ENCODE results near the gene PLEKHG2.
"Not testable (repeated sequence)": the region's sequence is repeated elsewhere in the genome, so short reads cannot be mapped to it uniquely, and the experiment has no call there.

The PLEKHG2 gene, protein sequence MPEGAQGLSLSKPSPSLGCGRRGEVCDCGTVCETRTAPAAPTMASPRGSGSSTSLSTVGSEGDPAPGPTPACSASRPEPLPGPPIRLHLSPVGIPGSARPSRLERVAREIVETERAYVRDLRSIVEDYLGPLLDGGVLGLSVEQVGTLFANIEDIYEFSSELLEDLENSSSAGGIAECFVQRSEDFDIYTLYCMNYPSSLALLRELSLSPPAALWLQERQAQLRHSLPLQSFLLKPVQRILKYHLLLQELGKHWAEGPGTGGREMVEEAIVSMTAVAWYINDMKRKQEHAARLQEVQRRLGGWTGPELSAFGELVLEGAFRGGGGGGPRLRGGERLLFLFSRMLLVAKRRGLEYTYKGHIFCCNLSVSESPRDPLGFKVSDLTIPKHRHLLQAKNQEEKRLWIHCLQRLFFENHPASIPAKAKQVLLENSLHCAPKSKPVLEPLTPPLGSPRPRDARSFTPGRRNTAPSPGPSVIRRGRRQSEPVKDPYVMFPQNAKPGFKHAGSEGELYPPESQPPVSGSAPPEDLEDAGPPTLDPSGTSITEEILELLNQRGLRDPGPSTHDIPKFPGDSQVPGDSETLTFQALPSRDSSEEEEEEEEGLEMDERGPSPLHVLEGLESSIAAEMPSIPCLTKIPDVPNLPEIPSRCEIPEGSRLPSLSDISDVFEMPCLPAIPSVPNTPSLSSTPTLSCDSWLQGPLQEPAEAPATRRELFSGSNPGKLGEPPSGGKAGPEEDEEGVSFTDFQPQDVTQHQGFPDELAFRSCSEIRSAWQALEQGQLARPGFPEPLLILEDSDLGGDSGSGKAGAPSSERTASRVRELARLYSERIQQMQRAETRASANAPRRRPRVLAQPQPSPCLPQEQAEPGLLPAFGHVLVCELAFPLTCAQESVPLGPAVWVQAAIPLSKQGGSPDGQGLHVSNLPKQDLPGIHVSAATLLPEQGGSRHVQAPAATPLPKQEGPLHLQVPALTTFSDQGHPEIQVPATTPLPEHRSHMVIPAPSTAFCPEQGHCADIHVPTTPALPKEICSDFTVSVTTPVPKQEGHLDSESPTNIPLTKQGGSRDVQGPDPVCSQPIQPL (N-terminal part only)

DNA sequence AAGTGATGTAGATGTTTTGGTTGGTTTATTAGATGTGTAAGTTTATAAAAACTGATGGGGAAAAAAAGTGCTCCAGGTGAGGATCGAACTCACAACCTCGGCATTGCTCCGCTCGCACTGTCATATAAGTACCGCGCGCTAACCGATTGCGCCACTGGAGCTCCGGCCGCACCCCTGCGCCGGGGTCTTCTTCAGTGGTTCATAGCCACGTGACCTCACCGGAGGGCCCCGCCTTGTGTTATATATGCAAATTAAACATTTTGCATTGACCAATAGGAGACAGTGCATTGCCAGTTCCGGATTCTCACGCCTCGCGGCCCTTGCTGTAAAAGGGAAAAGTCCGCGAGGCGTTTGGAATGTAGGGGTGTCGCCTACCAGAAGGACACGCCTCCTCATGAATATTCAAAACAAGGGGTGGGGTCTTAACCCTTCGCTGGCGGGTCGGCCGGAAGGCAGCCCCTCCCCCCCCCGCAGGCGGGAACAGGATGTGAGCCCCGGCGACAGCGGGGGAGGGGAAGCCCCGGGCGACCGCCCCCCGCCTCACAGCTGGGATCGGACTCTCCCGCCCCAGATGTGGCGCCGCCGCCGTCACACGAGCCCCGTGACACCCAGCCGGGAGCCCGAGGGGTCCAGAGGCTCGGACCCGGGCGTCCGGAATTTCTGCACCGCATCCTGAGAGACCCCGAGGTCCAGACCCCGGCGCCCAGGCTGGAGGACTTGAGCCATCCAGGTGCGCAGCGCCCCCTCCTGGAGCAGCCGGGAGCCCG is at the start of gene PLEKHG2:
Gene PLEKHG2 (plus strand): TSS at position 570 of the 767 bp plus-strand sequence. CDS start 1,418 bp downstream, outside the sequence.
- peak; percentile 96 to 97 for DNase-seq (ENCODE audit: low read depth in 2 of 2)

DNA sequence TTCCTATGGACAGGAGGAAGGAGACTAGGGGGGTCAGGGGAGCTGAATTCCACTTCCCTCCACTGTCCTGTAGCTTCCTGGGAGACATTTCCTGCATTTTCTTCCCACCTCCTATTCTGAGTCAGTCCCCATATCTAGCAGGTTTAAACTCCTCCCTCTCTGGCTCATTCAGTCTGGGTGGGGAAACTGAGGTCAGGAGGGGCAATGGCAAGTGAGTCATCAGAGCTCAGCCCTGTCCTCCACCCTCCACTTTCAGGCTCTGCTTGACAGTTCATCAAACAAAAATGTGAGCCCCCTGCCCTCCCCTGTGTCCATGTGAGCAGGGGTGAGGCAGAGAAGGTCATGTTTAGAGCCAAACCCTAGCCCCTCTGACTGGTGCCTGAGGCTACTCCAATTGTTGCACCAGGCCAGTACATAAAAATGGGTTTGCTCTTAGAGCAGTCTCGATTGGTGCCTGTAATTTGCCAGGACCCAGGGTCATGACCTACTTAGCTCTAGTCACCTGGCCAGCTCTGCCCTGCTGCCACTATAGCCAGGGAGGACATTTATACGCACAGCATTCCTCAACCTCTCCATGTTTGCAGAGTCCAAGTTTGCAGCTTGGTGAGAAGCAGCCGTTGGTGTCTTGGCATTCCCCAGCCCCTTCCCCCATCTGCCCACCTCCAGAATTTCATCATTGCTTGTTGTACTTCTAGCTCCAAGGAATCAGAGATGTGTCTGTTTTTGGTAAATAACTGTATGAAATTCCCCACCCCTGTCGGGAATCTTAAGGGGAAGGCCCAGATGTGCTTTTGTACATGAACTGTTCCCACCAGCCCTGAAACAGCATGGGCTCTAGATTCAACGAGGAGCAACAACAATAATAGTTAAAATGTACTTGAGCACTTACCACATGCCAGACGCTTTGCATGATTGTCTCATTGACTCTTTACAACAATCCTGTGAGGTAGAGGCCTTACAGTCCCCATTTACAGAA is 49.5 kb upstream of the PLEKHG2 start:
- no peak for DNase-seq (ENCODE audit: low read depth in 2 of 2)

DNA sequence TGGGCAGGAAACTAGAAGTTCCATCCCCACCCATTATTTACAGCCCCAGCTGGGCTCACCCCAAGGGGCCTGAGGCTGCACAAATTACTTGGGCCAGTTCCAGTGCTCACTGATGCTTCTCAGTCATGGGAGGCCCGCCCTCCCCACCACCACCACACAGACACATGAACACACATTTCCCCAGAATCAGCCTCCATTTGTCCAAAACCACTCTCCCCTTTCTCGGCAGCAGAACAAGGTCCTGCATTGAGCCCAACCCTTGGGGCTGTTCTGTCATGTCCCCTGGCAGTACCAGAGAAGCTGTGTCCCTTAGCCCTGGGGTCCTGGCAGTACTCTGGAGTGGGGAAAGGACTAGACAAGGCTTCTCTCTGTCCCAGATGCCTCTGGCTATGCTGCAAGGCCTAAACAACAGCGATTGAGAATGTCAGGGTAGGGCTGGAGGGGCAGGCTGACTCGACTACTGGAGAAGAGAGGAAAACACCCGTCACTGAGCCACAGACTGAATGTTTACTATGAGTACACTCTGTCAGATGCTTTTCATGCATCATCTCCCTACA is 48.5 kb upstream of the PLEKHG2 start:
- no peak for DNase-seq (ENCODE audit: low read depth in 2 of 2)

DNA sequence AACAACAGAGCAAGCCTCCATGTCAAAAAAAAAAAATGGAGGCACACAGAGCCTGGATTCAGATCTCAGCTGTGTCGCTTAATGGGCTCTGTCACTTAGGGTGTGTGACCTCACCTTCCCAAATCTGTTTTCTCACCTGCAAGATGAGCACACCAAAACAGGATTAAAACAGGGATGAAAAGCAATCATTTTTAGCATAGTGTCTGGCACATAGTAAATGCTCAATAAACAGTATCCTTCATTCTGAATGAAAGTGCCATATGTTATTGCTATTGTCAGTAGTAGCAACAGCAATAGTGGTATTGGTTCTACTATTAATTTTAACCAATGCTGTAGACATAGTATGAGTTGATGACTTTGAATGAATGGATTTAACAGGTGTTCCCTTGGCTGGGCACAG is 46.9 kb upstream of the PLEKHG2 start:
- DNase-seq (ENCODE audit: low read depth in 2 of 2) = no peak

DNA sequence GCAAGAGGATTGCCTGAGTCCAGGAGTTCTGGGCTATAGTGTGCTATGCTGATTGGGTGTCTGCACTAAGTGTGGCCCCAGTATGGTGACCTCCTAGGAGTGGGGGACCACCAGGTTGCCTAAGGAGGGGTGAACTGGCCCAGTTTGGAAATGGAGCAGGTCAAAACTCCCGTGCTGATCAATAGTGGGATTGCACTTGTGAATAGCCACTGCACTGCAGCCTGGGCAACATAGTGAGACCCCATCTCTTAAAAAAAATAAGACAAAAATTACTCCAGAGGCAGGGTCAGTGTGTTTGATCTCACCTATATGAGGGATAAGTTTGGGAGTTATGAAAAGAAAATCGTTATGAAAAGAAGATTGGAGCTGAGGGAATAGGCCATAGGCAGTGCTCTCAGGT is 43.3 kb upstream of the PLEKHG2 start:
- no peak for DNase-seq (ENCODE audit: low read depth in 2 of 2)

DNA sequence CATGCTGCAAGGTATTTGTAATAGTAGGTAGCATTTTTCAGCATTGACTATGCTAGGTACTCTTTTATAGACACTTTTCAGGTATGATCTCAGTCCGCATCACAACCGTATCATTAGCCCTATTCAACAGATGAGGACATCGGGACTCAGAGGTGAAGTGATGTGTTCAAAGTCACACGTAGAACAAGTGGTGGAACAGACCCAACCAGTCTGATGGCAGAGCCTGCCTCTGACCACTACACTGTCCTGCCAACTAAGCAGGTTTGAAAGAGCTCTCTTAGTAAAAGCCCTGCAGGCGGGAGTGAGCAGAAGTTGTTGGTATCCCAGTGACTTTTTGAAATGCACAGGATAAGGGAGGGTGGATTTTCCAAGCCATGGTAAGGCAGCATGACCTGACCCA is 41.7 kb upstream of the PLEKHG2 start:
- no peak for DNase-seq (ENCODE audit: low read depth in 2 of 2)

DNA sequence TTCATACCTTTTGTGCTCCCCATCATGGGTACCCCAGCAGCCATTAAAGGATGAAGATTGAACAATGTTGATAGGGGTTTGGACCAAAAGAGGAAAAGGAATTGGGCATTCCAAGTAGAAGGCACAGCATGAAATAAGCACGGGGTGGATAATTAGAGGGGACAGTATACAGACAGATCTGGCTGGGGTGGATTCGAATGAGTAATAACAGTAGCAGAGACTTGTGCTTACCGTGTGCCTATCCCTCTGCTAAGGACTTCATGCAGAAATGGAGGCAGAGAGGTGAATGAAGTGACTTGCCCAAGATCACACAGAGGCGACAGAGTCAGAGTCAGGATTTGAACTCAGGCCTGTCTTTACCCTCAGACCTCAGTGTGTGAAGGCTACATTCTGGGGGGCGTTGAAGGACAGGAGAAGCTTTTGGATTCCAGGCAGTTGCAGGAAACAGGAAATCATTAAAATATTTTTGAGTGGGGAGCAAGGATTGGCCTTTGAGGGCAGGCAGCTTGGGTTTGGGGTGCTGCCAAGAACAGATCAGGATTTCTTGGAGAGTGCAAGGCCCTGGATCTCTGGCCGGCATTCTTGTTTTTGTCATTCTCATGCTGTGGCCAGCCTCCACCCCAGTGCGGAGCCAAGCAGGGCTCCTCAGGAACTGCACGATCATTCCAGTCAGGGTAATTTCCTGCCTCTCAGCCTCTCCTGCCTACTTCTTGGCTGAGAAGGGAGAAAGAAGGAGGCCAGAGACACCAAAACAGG is 40.2 kb upstream of the PLEKHG2 start:
- no peak for DNase-seq (ENCODE audit: low read depth in 2 of 2)

DNA sequence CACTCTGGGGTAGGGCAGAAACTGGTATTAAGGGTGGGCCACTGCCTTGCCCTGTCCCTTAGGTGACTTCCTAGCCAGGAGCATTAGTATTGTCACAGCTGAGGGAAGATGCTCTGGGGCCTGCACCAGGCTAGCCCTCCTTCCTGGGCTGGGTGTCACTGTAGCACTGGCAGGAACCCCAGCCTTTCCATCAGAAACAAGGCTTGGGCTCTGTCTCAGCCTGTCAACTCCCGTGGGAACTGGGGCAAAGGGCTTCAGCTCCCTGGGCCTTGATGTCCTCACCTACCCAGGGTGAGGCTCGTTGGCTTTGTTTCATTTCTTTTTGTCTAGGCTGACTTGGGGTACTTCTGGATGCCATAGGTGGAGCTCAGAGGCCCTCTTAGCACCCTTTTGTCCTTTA is 39.5 kb upstream of the PLEKHG2 start:
- DNase-seq (ENCODE audit: low read depth in 2 of 2) = no peak

DNA sequence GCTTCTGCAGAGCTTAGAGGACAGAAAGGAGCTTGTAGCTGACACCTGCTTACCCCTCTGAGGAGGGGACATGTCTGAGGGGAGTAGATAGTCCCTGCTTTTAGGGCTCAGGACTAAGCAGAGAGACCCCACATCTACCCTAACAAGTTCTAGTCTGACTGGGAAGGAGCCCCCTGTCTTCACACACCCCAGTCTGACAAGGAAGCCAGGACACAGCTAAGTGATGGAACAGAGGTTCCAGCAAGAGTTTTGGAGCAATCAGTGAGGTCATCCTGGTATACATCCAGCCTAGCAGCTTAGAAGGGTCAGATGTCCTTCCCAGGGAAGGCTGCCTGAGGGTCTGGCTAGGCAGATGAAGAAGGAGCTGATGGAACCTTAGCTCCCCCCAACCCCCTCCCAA is 36.5 kb upstream of the PLEKHG2 start:
- no peak for DNase-seq (ENCODE audit: low read depth in 2 of 2)

DNA sequence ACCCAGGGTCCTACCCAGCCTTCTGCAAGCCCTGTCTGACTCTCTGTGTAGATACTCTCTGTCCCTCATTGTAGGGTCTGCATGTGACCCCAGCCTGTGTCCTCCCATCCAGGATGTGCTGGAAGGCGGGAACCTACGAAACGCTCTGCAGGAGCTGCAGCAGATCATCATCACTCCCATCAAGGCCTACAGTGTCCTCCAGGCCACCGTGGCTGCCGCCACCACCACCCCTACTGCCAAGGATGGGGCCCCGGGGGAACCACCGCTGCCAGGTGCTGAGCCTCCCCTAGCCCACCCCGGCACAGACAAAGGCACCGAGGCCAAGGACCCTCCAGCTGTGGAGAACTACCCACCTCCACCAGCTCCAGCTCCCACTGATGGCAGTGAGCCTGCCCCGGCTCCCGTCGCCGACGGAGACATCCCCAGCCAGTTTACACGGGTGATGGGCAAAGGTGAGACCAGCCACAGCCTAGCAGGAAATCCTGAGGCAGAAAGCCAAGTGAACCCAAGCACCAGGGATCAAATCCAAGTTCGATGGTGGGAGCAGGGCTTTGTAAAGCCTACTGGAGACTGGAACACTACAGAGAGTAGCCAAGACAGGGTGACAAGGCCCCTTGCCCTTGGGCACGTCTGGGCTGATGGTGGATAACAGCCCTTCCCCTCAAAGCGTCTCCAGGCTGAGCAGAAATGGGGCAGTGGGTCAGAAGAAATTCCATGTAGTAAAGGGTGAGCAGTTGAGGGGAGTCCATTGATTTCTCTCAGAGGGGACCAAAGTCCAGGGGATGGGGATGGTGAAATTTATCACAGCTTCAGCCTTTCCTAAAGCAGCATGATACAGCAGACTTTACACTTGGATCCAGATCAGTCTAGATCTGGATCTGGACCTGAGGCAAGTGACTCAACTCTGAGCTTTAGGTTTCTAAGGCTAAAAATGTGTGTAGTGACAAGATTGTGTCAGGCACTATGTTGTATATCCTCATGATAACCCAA is 34.8 kb upstream of the PLEKHG2 start:
- no peak for DNase-seq (ENCODE audit: low read depth in 2 of 2)

DNA sequence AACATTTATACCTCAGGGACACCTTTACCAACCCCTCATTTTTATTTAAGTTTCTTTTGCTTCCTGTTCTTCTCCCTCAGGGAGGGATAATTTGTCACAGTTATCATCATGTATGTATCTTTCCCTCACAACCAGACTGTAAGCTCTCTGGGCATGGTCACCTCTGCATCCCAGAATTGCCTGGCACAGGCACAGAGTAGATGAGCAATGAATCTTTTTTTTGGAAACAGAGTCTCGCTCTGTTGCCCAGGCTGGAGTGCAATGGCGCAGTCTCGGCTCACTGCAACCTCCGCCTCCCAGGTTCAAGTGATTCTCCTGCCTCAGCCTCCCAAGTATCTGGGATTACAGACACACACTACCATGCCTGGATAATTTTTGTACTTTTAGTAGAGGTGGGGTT is 33.1 kb upstream of the PLEKHG2 start:
- not testable (repeated sequence) for DNase-seq (ENCODE audit: low read depth in 2 of 2)

DNA sequence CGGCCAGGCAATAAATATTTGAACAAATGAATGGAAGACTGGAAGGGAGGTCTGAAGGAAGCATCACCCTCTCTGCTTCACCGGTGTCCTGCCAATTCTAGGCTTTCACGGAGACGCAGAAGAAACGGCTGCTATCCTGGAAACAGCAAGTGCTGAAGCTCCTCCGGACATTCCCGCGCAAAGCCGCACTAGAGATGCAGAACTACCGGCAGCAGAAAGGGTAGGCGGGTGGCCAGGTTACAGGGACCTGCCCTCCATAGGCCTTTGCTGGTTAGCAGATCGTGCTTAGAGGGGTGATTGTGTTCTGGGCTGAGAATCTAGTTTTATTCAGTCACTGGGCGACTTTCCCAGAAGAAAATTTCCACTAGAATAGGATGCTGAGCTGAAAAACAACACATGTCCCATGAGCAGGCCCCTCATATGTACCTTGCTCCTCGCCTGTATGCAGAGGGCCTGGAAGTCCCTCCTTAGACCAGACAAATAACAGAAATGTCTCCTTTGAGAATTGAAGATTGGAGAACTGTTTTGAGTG is 32.5 kb upstream of the PLEKHG2 start:
- no peak for DNase-seq (ENCODE audit: low read depth in 2 of 2)

DNA sequence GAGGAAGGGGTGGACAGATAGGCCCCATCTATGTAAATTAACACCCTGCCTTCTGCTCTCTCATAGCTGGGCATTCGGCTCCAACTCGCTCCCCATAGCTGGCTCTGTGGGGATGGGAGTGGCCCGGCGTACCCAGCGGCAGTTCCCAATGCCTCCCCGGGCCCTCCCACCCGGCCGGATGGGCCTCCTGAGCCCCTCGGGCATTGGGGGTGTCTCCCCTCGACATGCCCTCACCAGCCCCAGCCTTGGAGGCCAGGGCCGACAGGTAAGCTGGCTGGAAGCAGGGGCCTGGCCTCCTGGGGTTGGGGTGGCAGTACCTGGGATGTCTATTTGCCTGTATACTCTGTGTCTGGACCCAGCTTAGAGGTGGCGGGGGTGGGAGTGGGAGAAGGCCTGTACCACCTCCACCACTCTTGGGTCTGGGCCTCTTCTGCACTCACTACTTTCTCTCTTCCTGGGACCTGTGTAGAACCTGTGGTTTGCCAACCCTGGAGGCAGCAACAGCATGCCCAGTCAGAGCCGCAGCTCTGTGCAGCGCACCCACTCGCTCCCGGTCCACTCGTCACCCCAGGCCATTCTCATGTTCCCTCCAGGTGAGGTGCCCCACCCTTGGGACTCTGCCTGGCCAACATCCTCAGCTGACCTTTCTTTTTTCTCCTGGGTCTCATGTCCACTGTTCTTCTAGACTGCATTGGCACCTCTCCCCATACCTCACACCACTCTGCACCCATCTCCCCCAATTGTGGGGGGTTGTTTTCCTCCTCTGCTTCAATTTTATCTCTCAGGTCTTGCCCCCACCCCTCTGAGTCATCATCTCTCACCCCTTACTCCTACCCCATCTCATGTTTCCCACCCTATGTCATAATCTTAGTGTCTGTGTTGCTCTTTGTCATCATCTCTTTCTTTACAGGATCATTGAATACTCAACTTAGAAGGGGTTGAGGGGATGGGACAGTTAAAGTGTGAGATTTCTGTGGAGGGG is 31.7 kb upstream of the PLEKHG2 start:
- DNase-seq (ENCODE audit: low read depth in 2 of 2) = no peak

DNA sequence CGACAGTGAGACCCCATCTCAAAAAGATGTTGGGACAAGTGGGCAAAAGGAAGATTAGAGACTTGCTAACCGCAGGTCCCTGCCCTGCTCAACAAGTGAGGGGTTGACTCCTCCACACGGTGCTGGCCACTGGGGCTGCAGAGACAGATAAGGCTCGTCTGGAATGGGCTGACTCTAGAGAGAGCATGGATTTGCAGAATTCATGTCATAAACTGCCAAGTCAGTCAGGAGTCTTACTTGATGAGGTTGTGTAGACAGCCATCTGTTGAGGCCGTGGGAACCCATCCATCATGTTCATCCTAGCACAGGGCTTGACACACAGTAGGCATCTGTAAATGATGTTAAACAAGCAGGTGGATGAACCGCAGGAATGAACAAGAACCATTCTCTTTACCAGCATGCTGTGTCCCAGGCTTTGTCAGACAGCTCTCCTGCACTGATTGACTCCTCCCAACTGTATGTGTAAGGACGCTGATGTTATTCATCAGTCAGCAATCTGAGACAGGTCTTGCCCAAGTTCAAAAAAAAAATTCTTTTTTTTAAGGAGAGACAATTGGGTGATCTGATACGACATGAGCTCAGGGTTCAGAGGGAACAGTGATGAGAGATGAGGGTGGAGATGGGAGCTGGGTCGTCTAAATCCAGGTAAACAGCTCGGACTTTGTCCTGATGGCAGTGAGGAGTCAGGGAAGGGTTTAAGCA is 30.4 kb upstream of the PLEKHG2 start:
- DNase-seq (ENCODE audit: low read depth in 2 of 2) = no peak

DNA sequence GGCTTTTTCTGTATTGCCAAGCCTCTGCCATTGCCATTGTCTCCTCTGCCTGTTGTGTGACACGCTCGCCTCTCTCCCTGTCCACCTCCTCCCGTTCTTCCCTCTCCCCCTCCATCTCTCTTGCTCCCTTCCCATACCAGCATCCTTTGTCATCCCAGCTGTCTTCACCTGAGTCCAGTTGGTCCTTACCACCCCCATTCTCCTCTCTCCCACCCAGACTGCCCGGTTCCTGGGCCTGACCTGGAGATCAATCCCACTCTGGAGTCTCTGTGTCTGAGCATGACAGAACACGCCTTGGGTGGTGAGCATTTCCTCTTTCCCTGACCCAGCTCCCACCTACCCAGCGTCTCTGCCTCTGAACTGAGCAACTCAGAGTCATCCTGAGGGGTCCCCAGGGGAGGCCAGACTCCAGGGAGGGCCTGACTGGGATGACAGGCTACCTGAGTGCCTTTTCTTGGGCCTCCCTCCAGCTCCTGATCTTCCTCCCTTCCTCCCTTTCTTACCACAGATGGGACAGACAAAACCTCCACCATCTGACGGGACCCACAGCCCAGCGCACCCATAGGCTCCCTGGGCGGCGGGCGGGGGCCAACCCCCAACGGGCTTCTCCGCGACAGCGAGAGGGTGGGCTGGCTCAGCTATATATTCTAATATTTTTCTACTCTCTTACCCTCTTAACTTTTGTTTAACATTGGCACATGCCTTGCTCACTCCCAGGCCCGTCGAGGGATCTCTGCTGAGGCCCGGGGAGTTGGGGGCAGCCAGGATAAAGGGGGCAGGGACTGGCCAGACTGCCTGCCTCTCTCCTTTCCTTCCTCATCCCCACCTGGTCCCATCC is 29.3 kb upstream of the PLEKHG2 start:
- no peak for DNase-seq (ENCODE audit: low read depth in 2 of 2)
